ENCODE measurements around the gene DSCAM. TPM values are rescaled to one million over a fixed set of nuclear protein-coding genes. Genes with fewer than 3 reads are reported as not detected.
A peak's percentile ranks its signal among the peaks of the same experiment; 100 is the strongest.

Gene DSCAM
- total RNA-seq, 4 donors from 2014 or later: not detected

GRCh38 chr21:40153351-40153750 is 693.6 kb downstream of the DSCAM start:
- Histone ChIP-seq H3K4me3 (no peak overlapping the region), H3K9me3 (no peaks in the 10 kb centered on the region), H3K27ac (no peak overlapping the region), H3K36me3 (no peaks in the 10 kb centered on the region), H3K27me3 (no peaks in the 10 kb centered on the region), H3K4me1 (no peaks in the 10 kb centered on the region)
- TF ChIP-seq POLR2AphosphoS5 (IDR thresholded peaks at IDR 0.05) (no peak), CTCF (IDR thresholded peaks at IDR 0.05) (no peak), POLR2A (IDR thresholded peaks at IDR 0.05) (no peak), EP300 (IDR thresholded peaks at IDR 0.05) (no peak)
- ATAC-seq: no peak
- 92 to 100% methylated on average over 2 to 4 of the region's 4 CpGs for WGBS, 2 donors (ENCODE audit: low coverage in 1 of 2)

GRCh38 chr21:40152476-40152875 is 694.5 kb downstream of the DSCAM start:
- 54 to 68% methylated on average over 5 of the region's 5 CpGs for WGBS, 2 donors (ENCODE audit: low coverage in 1 of 2)
- ATAC-seq: no peak
- Histone ChIP-seq H3K4me3 (no peak overlapping the region), H3K9me3 (no peaks in the 10 kb centered on the region), H3K4me1 (no peaks in the 10 kb centered on the region), H3K27me3 (no peaks in the 10 kb centered on the region), H3K27ac (no peak overlapping the region), H3K36me3 (no peaks in the 10 kb centered on the region)
- TF ChIP-seq POLR2AphosphoS5 (IDR thresholded peaks at IDR 0.05): no peak
- no peak for TF ChIP-seq CTCF (IDR thresholded peaks at IDR 0.05)
- TF ChIP-seq EP300 (IDR thresholded peaks at IDR 0.05): no peak
- no peak for TF ChIP-seq POLR2A (IDR thresholded peaks at IDR 0.05)

- Histone ChIP-seq H3K27ac (no peak overlapping the region), H3K27me3 (no peaks in the 10 kb centered on the region), H3K9me3 (no peaks in the 10 kb centered on the region), H3K36me3 (no peaks in the 10 kb centered on the region), H3K4me3 (no peak overlapping the region), H3K4me1 (no peaks in the 10 kb centered on the region)
- 93 to 100% methylated on average over 1 to 3 of the region's 3 CpGs for WGBS, 2 donors (ENCODE audit: low coverage in 1 of 2)
- TF ChIP-seq CTCF (IDR thresholded peaks at IDR 0.05): no peak
- no peak for TF ChIP-seq POLR2A (IDR thresholded peaks at IDR 0.05)
- TF ChIP-seq EP300 (IDR thresholded peaks at IDR 0.05): no peak
- TF ChIP-seq POLR2AphosphoS5 (IDR thresholded peaks at IDR 0.05): no peak
- ATAC-seq: no peak
Measured at GRCh38 chr21:40151611-40152010, 695.3 kb downstream of the DSCAM start.

- Histone ChIP-seq H3K4me3 (no peak overlapping the region), H3K9me3 (no peaks in the 10 kb centered on the region), H3K27me3 (no peaks in the 10 kb centered on the region), H3K36me3 (no peaks in the 10 kb centered on the region), H3K27ac (no peak overlapping the region), H3K4me1 (no peaks in the 10 kb centered on the region)
- ATAC-seq: no peak
- 36 to 39% methylated on average over 9 to 10 of the region's 10 CpGs for WGBS, 2 donors (ENCODE audit: low coverage in 1 of 2)
- TF ChIP-seq POLR2AphosphoS5 (IDR thresholded peaks at IDR 0.05): no peak
- no peak for TF ChIP-seq CTCF (IDR thresholded peaks at IDR 0.05)
- no peak for TF ChIP-seq POLR2A (IDR thresholded peaks at IDR 0.05)
- TF ChIP-seq EP300 (IDR thresholded peaks at IDR 0.05): no peak
Measured at GRCh38 chr21:40146216-40146837, 700.6 kb downstream of the DSCAM start.

GRCh38 chr21:40143822-40144525 is 703.0 kb downstream of the DSCAM start:
- H3K9me3 ChIP-seq: no peaks in the 10 kb centered on the region
- no peaks in the 10 kb centered on the region for H3K4me1 ChIP-seq
- ATAC-seq: peak; percentile 49
- no peaks in the 10 kb centered on the region for H3K36me3 ChIP-seq
- H3K27me3 ChIP-seq: no peaks in the 10 kb centered on the region
- no peak overlapping the region for H3K4me3 ChIP-seq
- WGBS, 2 donors (ENCODE audit: low coverage in 1 of 2): 0 to 15% methylated on average over 5 to 8 of the region's 20 CpGs
- no peak for TF ChIP-seq POLR2AphosphoS5 (IDR thresholded peaks at IDR 0.05)
- peak; percentile 77 to 81 (median 78) for TF ChIP-seq CTCF (IDR thresholded peaks at IDR 0.05)
- no peak overlapping the region for H3K27ac ChIP-seq

Measured in gastroesophageal sphincter (tissue), 4 donors.